ENCODE measurements around the gene PGC. TPM values are rescaled to one million over a fixed set of nuclear protein-coding genes. Genes with fewer than 3 reads are reported as not detected.

The PGC gene
- total and polyA plus RNA-seq, 4 donors: 19.2 to 1,394 (median 467) TPM

DNA sequence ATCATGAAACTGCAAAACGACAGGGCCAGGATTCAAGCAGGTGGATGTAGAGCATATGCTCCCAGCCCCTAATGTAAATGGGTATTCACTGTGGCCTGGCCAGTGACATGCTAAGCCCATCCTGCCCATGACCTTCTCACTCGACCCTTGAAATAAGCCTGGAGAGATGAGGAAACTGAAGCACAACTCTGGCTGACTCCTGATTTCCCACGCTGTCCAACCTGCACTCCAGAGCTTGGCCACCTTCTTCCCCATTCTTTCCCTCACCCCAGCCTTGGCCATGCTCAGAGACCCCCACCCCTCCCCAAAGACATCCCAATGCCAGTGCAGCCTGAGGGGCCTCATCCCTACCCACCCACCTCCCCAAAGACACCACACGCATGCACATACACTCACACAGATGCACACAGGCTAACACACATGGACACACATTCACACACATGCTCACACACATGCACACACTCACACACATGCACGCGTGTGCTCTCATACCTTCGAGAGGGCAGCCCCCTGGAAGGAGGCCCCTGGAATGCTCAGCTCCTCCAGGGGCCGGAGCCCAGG lies 24.1 kb downstream of the PGC start:
- H3K4me3 ChIP-seq: no peak overlapping the region
- no peak overlapping the region for H3K9ac ChIP-seq (ENCODE audit: insufficient read depth in 1 of 2, low read length in 2 of 2)
- peak overlapping the region; percentile 50 to 80 for H3K27ac ChIP-seq (ENCODE audit: low read depth in 1 of 2, low read length in 1 of 2)
- peaks cover 7 to 34% (median 26%) of the 10 kb centered on the region in 5 donors for H3K4me1 ChIP-seq (ENCODE audit: control insufficient read depth in 5 of 5, insufficient read depth in 5 of 5, low read length in 5 of 5)
- no peaks in the 10 kb centered on the region for H3K36me3 ChIP-seq (ENCODE audit: control insufficient read depth in 4 of 4, insufficient read depth in 4 of 4, low read length in 4 of 4)
- 37 to 46% methylated on average over 8 of the region's 8 CpGs for WGBS, 2 donors
- DNase-seq (no peak), ATAC-seq (ENCODE audit: insufficient read depth, low FRiP score) (no peak)
- no peaks in the 10 kb centered on the region for H3K9me3 ChIP-seq (ENCODE audit: control insufficient read depth in 4 of 4, insufficient read depth in 3 of 4, low read length in 3 of 4)
- TF ChIP-seq, protein P1, sequence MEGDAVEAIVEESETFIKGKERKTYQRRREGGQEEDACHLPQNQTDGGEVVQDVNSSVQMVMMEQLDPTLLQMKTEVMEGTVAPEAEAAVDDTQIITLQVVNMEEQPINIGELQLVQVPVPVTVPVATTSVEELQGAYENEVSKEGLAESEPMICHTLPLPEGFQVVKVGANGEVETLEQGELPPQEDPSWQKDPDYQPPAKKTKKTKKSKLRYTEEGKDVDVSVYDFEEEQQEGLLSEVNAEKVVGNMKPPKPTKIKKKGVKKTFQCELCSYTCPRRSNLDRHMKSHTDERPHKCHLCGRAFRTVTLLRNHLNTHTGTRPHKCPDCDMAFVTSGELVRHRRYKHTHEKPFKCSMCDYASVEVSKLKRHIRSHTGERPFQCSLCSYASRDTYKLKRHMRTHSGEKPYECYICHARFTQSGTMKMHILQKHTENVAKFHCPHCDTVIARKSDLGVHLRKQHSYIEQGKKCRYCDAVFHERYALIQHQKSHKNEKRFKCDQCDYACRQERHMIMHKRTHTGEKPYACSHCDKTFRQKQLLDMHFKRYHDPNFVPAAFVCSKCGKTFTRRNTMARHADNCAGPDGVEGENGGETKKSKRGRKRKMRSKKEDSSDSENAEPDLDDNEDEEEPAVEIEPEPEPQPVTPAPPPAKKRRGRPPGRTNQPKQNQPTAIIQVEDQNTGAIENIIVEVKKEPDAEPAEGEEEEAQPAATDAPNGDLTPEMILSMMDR (IDR thresholded peaks at IDR 0.05; ENCODE audit: control extremely low read depth, extremely low read depth): no peak
- no peaks in the 10 kb centered on the region for H3K27me3 ChIP-seq (ENCODE audit: control insufficient read depth in 3 of 3, insufficient read depth in 3 of 3, low read length in 2 of 3)

DNA sequence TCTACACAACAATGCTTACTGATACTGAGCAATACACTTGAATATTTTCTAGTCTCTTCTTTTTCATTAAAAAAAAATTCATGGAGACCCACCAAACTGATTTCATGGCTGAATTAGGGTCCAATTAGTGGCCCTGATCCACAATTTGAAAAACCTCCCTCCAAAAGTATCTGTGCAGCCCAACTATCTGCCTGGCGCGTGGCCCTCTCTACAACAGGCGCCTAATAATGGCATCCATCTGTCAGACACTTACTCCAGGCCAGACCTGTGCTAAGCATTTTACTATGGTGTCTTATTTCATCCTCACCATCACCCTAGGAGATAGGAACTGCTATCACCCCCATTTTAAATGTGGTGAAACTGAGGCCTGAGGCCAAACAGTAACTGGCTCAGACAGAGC lies 25.8 kb downstream of the PGC start:
- H3K4me1 ChIP-seq (ENCODE audit: control insufficient read depth in 5 of 5, insufficient read depth in 5 of 5, low read length in 5 of 5): peaks cover 7 to 44% (median 28%) of the 10 kb centered on the region in 5 donors
- no peak overlapping the region for H3K27ac ChIP-seq (ENCODE audit: low read depth in 1 of 2, low read length in 1 of 2)
- DNase-seq (peak in 1 of 3 donors; percentile 55), ATAC-seq (ENCODE audit: insufficient read depth, low FRiP score) (no peak)
- 87 to 92% methylated on average over 3 of the region's 3 CpGs for WGBS, 2 donors
- no peak overlapping the region for H3K9ac ChIP-seq (ENCODE audit: insufficient read depth in 1 of 2, low read length in 2 of 2)
- no peaks in the 10 kb centered on the region for H3K27me3 ChIP-seq (ENCODE audit: control insufficient read depth in 3 of 3, insufficient read depth in 3 of 3, low read length in 2 of 3)
- no peak overlapping the region for H3K4me3 ChIP-seq
- TF ChIP-seq, protein P1 (IDR thresholded peaks at IDR 0.05; ENCODE audit: control extremely low read depth, extremely low read depth): no peak
- no peaks in the 10 kb centered on the region for H3K9me3 ChIP-seq (ENCODE audit: control insufficient read depth in 4 of 4, insufficient read depth in 3 of 4, low read length in 3 of 4)
- H3K36me3 ChIP-seq (ENCODE audit: control insufficient read depth in 4 of 4, insufficient read depth in 4 of 4, low read length in 4 of 4): no peaks in the 10 kb centered on the region

DNA sequence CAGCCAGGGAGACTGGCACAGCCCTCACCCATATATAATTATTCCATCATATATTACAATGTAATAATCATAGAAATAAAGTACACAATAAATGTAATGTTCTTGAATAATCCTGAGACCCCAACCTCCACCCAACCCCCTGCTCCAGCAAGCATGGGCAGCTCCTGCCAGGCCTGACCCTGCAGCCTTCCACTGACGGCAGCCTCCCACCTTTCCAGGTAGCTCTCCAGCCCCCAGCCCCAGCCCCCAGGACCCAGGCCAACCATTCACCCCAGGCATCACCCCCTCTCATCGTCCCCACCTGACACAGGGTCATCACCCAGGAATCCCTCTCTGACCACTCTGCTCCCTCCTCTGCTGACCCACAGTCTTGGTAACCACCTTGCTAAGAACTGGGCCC lies 26.4 kb downstream of the PGC start:
- TF ChIP-seq, protein P1 (IDR thresholded peaks at IDR 0.05; ENCODE audit: control extremely low read depth, extremely low read depth): no peak
- Histone ChIP-seq H3K27me3 (ENCODE audit: control insufficient read depth in 3 of 3, insufficient read depth in 3 of 3, low read length in 2 of 3) (no peaks in the 10 kb centered on the region), H3K4me3 (no peak overlapping the region), H3K9ac (ENCODE audit: insufficient read depth in 1 of 2, low read length in 2 of 2) (no peak overlapping the region), H3K36me3 (ENCODE audit: control insufficient read depth in 4 of 4, insufficient read depth in 4 of 4, low read length in 4 of 4) (no peaks in the 10 kb centered on the region), H3K4me1 (ENCODE audit: control insufficient read depth in 5 of 5, insufficient read depth in 5 of 5, low read length in 5 of 5) (peaks cover 7 to 45% (median 31%) of the 10 kb centered on the region in 5 donors), H3K27ac (ENCODE audit: low read depth in 1 of 2, low read length in 1 of 2) (no peak overlapping the region), H3K9me3 (ENCODE audit: control insufficient read depth in 4 of 4, insufficient read depth in 3 of 4, low read length in 3 of 4) (no peaks in the 10 kb centered on the region)
- DNase-seq (no peak), ATAC-seq (ENCODE audit: insufficient read depth, low FRiP score) (no peak)
- WGBS, 2 donors: 95 to 100% methylated on average over 2 of the region's 2 CpGs

DNA sequence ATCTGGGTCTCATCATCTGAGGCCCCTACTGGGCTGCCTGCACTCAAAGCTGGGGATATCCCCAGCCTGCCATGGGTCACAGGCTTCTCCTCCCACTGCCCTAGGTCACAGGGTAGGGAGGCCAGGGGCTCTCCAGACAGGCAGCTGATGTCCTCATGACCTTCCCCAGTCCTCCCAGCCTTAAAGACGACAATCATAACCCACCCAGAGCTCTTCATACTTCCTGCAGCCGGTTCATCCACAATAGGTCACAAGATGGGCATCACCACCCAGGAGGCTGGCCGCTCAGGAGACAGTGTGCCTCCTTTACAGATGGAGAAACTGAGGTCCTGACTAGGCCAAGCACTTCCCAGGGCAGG lies 27.0 kb downstream of the PGC start:
- H3K9me3 ChIP-seq (ENCODE audit: control insufficient read depth in 4 of 4, insufficient read depth in 3 of 4, low read length in 3 of 4): no peaks in the 10 kb centered on the region
- DNase-seq: no peak
- H3K27me3 ChIP-seq (ENCODE audit: control insufficient read depth in 3 of 3, insufficient read depth in 3 of 3, low read length in 2 of 3): no peaks in the 10 kb centered on the region
- no peak overlapping the region for H3K9ac ChIP-seq (ENCODE audit: insufficient read depth in 1 of 2, low read length in 2 of 2)
- H3K4me1 ChIP-seq (ENCODE audit: control insufficient read depth in 5 of 5, insufficient read depth in 5 of 5, low read length in 5 of 5): peaks cover 7 to 45% (median 30%) of the 10 kb centered on the region in 5 donors
- no peak overlapping the region for H3K4me3 ChIP-seq
- TF ChIP-seq, protein P1 (IDR thresholded peaks at IDR 0.05; ENCODE audit: control extremely low read depth, extremely low read depth): no peak
- ATAC-seq (ENCODE audit: insufficient read depth, low FRiP score): no peak
- H3K36me3 ChIP-seq (ENCODE audit: control insufficient read depth in 4 of 4, insufficient read depth in 4 of 4, low read length in 4 of 4): no peaks in the 10 kb centered on the region
- H3K27ac ChIP-seq (ENCODE audit: low read depth in 1 of 2, low read length in 1 of 2): no peak overlapping the region
- WGBS, 2 donors: 85 to 95% methylated on average over 3 of the region's 3 CpGs

Measured in lung (tissue), 12 donors.